ENCODE results near the gene KNOP1. TPM values are rescaled to one million over a fixed set of nuclear protein-coding genes. Genes with fewer than 3 reads are reported as not detected.

KNOP1 gene
- total and polyA plus RNA-seq, 10 of the 15 experiments (the other 5 are each of a cell fraction or from before 2014, with no cell fraction given), result 13.8 to 47.2 (median 32.1) TPM

DNA sequence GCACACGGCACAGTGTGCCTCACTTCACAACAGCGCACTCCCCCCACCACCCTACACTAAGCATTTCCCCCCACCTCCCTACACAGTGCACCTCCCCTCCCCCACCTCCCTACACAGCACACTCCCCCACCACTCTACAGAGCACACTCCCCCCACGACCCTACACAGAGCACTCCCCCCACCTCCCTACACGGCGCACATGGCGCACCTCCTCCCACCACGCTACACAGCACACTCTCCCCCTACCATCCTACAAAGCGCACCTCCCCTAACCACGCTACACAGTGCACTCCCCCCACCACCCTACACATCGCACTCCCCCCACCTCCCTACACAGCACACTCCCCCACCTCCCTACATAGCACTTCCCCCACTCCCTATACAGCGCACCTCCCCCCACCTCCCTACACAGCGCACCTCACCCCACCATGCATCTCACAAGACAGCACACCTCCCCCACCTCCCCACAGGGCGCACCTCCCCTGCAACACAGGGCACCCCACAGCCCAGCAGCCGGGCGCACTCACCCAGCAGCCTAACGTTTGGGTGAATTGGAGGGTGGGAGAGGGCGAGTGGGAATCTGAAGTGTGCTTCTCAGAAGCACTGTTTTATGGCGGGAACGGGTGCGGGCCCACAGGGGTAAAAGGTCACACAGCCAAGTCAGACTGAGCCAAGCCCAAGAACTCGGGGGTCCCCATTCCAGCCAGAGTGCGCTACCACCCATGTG, 10.3 kb downstream of the KNOP1 start:
- no peaks in the 10 kb centered on the region for H3K79me2 ChIP-seq (ENCODE audit: control insufficient read depth, insufficient read depth, low read length)

More for the DNA sequence above, 10.3 kb downstream of the KNOP1 start:
- Histone ChIP-seq H3K9me3 (replicated peaks; ENCODE audit: control insufficient read depth, insufficient read depth, low read length) (no peaks in the 10 kb centered on the region), H4K20me1 (ENCODE audit: control insufficient read depth, insufficient read depth) (no peaks in the 10 kb centered on the region; the same call in 1 of the 2 replicates), H3K4me3 (no peak overlapping the region), H3K27ac (ENCODE audit: control insufficient read depth, insufficient read depth) (no peak overlapping the region), H2AFZ (ENCODE audit: control insufficient read depth, low read depth, low read length) (no peak overlapping the region), H3K4me2 (ENCODE audit: control insufficient read depth, insufficient read depth) (no peak overlapping the region), H3K36me3 (ENCODE audit: control insufficient read depth in 2 of 2, insufficient read depth in 2 of 2, low read length in 1 of 2) (peaks cover 19 to 21% of the 10 kb centered on the region in 2 experiments; a peak in 3 of 4 replicates), H3K9ac (ENCODE audit: control insufficient read depth, insufficient read depth, low read length) (no peak overlapping the region), H3K27me3 (replicated peaks in 1 of 2; ENCODE audit: control insufficient read depth in 2 of 2, insufficient read depth in 2 of 2, low read length in 1 of 2) (no peaks in the 10 kb centered on the region), H3K4me1 (ENCODE audit: control insufficient read depth, insufficient read depth, low read length) (no peaks in the 10 kb centered on the region)
- POLR2A ChIA-PET, result no interaction called here
- CTCF ChIA-PET, result no interaction called here
- no peak for FAIRE-seq
- no TSS peak for BruUV-seq (replicated peaks)
- SMC1A ChIA-PET (ENCODE audit: uncharacterized antibody, unreplicated experiment), result no interaction called here
- TF ChIP-seq HDAC2 (IDR thresholded peaks at IDR 0.05), result no peak
- no peak for TF ChIP-seq NR2C2 (IDR thresholded peaks at IDR 0.05; ENCODE audit: borderline replicate concordance, control insufficient read depth, insufficient read length, low read depth)
- TF ChIP-seq SP1 (IDR thresholded peaks at IDR 0.05; ENCODE audit: low read depth, low read length), result no peak
- no peak for TF ChIP-seq NFYB (IDR thresholded peaks at IDR 0.05; ENCODE audit: insufficient read depth, low read depth, low read length)
- no peak for TF ChIP-seq LARP7 (IDR thresholded peaks at IDR 0.05)
- no peak for TF ChIP-seq BMI1 (IDR thresholded peaks at IDR 0.05; ENCODE audit: borderline replicate concordance)
- no peak for TF ChIP-seq MEF2A (IDR thresholded peaks at IDR 0.05; ENCODE audit: insufficient read depth, low read depth, low read length)
- TF ChIP-seq, protein P1, sequence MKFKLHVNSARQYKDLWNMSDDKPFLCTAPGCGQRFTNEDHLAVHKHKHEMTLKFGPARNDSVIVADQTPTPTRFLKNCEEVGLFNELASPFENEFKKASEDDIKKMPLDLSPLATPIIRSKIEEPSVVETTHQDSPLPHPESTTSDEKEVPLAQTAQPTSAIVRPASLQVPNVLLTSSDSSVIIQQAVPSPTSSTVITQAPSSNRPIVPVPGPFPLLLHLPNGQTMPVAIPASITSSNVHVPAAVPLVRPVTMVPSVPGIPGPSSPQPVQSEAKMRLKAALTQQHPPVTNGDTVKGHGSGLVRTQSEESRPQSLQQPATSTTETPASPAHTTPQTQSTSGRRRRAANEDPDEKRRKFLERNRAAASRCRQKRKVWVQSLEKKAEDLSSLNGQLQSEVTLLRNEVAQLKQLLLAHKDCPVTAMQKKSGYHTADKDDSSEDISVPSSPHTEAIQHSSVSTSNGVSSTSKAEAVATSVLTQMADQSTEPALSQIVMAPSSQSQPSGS (IDR thresholded peaks at IDR 0.05; ENCODE audit: low read length), result no peak
- TF ChIP-seq, protein P2, sequence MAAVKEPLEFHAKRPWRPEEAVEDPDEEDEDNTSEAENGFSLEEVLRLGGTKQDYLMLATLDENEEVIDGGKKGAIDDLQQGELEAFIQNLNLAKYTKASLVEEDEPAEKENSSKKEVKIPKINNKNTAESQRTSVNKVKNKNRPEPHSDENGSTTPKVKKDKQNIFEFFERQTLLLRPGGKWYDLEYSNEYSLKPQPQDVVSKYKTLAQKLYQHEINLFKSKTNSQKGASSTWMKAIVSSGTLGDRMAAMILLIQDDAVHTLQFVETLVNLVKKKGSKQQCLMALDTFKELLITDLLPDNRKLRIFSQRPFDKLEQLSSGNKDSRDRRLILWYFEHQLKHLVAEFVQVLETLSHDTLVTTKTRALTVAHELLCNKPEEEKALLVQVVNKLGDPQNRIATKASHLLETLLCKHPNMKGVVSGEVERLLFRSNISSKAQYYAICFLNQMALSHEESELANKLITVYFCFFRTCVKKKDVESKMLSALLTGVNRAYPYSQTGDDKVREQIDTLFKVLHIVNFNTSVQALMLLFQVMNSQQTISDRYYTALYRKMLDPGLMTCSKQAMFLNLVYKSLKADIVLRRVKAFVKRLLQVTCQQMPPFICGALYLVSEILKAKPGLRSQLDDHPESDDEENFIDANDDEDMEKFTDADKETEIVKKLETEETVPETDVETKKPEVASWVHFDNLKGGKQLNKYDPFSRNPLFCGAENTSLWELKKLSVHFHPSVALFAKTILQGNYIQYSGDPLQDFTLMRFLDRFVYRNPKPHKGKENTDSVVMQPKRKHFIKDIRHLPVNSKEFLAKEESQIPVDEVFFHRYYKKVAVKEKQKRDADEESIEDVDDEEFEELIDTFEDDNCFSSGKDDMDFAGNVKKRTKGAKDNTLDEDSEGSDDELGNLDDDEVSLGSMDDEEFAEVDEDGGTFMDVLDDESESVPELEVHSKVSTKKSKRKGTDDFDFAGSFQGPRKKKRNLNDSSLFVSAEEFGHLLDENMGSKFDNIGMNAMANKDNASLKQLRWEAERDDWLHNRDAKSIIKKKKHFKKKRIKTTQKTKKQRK (IDR thresholded peaks at IDR 0.05; ENCODE audit: low read depth, low read length), result no peak
- TF ChIP-seq ZNF384 (IDR thresholded peaks at IDR 0.05; ENCODE audit: borderline replicate concordance, low read depth, low read length), result no peak
- TF ChIP-seq, protein P3, sequence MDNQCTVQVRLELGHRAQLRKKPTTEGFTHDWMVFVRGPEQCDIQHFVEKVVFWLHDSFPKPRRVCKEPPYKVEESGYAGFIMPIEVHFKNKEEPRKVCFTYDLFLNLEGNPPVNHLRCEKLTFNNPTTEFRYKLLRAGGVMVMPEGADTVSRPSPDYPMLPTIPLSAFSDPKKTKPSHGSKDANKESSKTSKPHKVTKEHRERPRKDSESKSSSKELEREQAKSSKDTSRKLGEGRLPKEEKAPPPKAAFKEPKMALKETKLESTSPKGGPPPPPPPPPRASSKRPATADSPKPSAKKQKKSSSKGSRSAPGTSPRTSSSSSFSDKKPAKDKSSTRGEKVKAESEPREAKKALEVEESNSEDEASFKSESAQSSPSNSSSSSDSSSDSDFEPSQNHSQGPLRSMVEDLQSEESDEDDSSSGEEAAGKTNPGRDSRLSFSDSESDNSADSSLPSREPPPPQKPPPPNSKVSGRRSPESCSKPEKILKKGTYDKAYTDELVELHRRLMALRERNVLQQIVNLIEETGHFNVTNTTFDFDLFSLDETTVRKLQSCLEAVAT (IDR thresholded peaks at IDR 0.05), result no peak
- TF ChIP-seq IKZF2 (IDR thresholded peaks at IDR 0.05), result no peak
- no peak for TF ChIP-seq HDAC6 (IDR thresholded peaks at IDR 0.05; ENCODE audit: unreplicated experiment)
- no peak for TF ChIP-seq NFYA (IDR thresholded peaks at IDR 0.05; ENCODE audit: borderline replicate concordance, low read depth, low read length)
- TF ChIP-seq EZH2 (IDR thresholded peaks at IDR 0.05; ENCODE audit: borderline replicate concordance, control insufficient read depth, low read depth, low read length), result no peak
- ATAC-seq, result no peak
- in situ Hi-C loops (cut with MboI), result no loop called here
- DNase-seq (ENCODE audit: low read depth, low spot score), result no peak
- intact Hi-C loops (cut with micrococcal nuclease; ENCODE audit: unreplicated experiment), result no loop called here
- RAD21 ChIA-PET (ENCODE audit: unreplicated experiment), result no interaction called here
- 96% methylated on average over 14 of the region's 22 CpGs for WGBS (ENCODE audit: insufficient coverage, insufficient replicate concordance, low lambda C conversion rate, missing lambda C conversion rate)

All from GM12878 (cell line).